Measurements from ENCODE around the gene DGKI.

- no peak for TF ChIP-seq CTCF (conservative IDR thresholded peaks at IDR 0.05; ENCODE audit: low read depth, low read length)
- no peak for TF ChIP-seq EZH2 (IDR thresholded peaks at IDR 0.05; ENCODE audit: borderline replicate concordance, low read depth, low read length, poor library complexity, severe bottlenecking)
Observed at GRCh38 chr7:137439829-137440825, 406.6 kb downstream of the DGKI start.
